Measurements from ENCODE around the gene GPR27.

The GPR27 gene

GRCh38 chr3:71710906-71711494 is 42.7 kb upstream of the GPR27 start:
- no peak overlapping the region for H3K4me3 ChIP-seq (ENCODE audit: low read depth, low read length)
- DNase-seq (ENCODE audit: low read depth), result peak; percentile 53
- peak; percentile 49 for TF ChIP-seq CTCF (IDR thresholded peaks at IDR 0.05; ENCODE audit: insufficient read depth, low read depth, low read length, missing control alignments)

- no peak for TF ChIP-seq CTCF (IDR thresholded peaks at IDR 0.05; ENCODE audit: insufficient read depth, low read depth, low read length, missing control alignments)
- H3K4me3 ChIP-seq (ENCODE audit: low read depth, low read length), result no peak overlapping the region
- DNase-seq (ENCODE audit: low read depth), result no peak
Observed at GRCh38 chr3:71713041-71713440, 40.6 kb upstream of the GPR27 start.

GRCh38 chr3:71714595-71714994 is 39.1 kb upstream of the GPR27 start:
- DNase-seq (ENCODE audit: low read depth), result no peak
- TF ChIP-seq CTCF (IDR thresholded peaks at IDR 0.05; ENCODE audit: insufficient read depth, low read depth, low read length, missing control alignments), result no peak
- H3K4me3 ChIP-seq (ENCODE audit: low read depth, low read length), result no peak overlapping the region

GRCh38 chr3:71718072-71718471 is 35.6 kb upstream of the GPR27 start:
- DNase-seq (ENCODE audit: low read depth), result no peak
- no peak for TF ChIP-seq CTCF (IDR thresholded peaks at IDR 0.05; ENCODE audit: insufficient read depth, low read depth, low read length, missing control alignments)
- no peak overlapping the region for H3K4me3 ChIP-seq (ENCODE audit: low read depth, low read length)

GRCh38 chr3:71721002-71721401 is 32.7 kb upstream of the GPR27 start:
- DNase-seq (ENCODE audit: low read depth), result no peak
- no peak for TF ChIP-seq CTCF (IDR thresholded peaks at IDR 0.05; ENCODE audit: insufficient read depth, low read depth, low read length, missing control alignments)
- H3K4me3 ChIP-seq (ENCODE audit: low read depth, low read length), result no peak overlapping the region

- DNase-seq (ENCODE audit: low read depth), result no peak
- H3K4me3 ChIP-seq (ENCODE audit: low read depth, low read length), result no peak overlapping the region
- no peak for TF ChIP-seq CTCF (IDR thresholded peaks at IDR 0.05; ENCODE audit: insufficient read depth, low read depth, low read length, missing control alignments)
Observed at GRCh38 chr3:71721651-71722157, 32.0 kb upstream of the GPR27 start.

GRCh38 chr3:71722693-71723092 is 31.0 kb upstream of the GPR27 start:
- no peak for TF ChIP-seq CTCF (IDR thresholded peaks at IDR 0.05; ENCODE audit: insufficient read depth, low read depth, low read length, missing control alignments)
- no peak overlapping the region for H3K4me3 ChIP-seq (ENCODE audit: low read depth, low read length)
- no peak for DNase-seq (ENCODE audit: low read depth)

All from GM12865 (cell line).